IPS-NIHi7 (cell line): ENCODE measurements around the gene CAB39L.

ENCODE experiments used
- DNase-seq: peaks from one replicate; pipeline ENCODE4 v3.0.0; 2012; ENCODE audit warnings: mixed read lengths; ENCODE audit errors: extremely low spot score

CAB39L gene

GRCh38 chr13:49443704-49444523, at the start of gene CAB39L, which contains the start of gene SETDB2:
CAB39L (minus strand) TSS chr13:49444064; CDS start chr13:49382910, 61,154 bp downstream.
SETDB2 (plus strand) TSS chr13:49444274; CDS start chr13:49451894, 7,620 bp downstream.
- DNase-seq, result peak; percentile 97

- no peak for DNase-seq
These were observed 44.7 kb upstream of the CAB39L start for GRCh38 chr13:49488563-49488962.

DNA sequence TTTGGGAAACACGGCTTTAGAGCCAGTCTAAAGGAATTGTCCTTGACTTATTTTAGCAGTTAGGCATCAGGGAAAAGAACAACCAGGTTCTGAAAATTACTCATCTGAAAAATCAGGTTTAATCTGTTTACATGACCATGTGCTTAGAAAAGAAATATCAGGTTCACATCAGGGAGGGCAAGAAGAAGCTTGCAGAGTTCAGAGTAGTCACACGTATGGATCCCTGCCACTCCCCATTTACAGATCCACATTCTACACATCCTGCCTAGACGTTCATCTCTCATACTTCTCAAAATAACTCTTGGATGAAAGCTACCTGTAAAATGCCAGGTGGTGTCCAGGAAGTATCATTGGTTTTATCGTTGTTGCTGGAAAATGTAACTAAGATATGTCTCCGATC, 37.9 kb upstream of the CAB39L start:
- no peak for DNase-seq

- DNase-seq, result no peak
These were observed 32.7 kb upstream of the CAB39L start for GRCh38 chr13:49476529-49476928.

DNA sequence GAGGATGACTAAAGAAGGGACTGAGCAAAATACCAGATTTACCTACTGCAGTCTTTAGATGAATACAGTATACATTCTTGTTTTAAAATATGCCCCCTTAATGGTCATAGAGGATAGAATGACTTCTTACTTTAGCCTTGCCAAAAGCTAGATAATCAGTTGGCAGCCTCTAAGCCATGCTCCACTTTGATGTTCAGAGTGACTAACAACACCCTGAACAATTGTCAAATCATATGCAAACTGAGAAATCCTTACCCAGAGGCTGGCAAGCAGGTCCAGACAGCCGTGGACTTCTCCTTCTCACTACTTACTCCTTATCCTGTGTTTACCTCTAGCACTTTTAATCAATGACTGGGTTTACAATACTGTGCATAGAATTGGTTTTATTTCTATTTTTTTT, 28.3 kb upstream of the CAB39L start:
- DNase-seq, result no peak

DNA sequence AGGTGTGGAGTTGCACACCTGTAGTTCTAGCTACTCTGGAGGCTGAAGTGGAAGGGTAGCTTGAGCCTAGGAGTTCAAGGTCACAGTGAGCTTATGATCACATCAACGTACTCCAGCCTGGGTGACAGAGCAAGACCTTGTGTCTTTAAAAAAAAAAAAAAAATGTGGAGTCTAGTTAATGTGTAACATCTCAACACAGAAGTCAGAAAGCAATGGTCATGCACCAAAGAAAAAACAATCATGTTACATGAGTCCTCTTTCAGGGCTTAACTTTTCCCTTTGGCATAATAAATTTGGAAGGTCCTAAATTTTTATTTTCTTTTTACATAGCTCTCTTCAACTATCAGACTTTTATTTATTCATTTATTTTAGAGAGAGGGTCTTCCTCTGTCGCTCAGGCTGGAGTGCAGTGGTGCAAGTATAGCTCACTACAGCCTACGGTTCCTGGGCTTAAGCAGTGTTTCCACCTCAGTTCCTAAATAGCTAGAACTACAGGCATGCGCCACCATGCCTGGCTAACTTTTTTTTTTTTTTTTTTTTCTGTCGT, 22.5 kb upstream of the CAB39L start:
- DNase-seq, result no peak

DNA sequence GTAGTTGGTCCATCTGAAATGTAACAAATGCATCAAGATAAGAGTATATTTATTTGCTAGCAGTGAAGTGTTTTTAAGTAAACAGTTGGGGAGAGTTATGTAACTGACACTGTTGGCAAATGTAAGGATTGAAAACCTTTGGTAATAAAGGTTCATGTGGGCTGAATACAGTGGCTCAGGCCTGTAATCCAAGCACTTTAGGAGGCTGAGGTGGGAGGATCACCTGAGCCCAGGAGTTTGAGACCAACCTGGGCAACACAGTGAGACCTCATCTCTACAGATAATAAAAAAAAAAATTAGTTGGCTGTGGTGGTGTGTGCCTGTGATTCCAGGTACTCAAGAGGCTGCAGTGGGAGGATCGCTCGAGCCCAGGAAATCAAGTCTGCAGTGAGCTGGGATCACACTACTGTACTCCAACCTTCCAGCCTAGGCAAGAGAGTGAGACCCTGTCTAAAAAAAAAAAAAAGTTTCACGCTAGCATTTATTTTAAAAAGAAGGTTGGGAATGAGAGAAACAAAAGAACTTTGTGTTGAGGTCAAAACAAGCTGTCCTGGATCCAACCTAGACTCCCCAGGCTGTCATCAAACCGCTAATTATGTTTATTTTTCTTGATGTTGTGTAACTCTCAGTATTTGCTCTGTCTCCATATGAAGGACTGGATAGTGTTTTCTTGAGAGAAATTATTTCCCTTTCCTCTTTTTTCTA, 20.9 kb upstream of the CAB39L start:
- no peak for DNase-seq

DNA sequence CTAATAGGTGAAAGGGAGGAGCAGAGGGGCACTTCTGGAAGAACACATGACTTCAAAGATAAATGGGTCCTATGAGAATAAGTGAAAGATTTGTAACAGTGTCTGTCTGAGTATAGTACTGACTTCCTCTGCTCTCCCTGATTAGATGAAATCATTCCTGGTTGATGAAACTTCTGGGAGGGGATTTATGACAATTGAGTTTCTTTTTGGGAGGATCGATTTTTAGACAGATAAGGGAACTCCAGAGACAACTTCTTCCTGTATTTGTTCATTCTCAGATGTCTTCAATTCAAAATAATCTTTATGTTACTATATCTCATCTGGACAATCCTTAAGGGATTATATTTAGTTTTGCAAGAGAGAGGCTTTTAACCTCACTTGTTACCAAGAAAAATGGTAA, 20.2 kb upstream of the CAB39L start:
- DNase-seq, result no peak

GRCh38 chr13:49459580-49459979, 15.7 kb upstream of the CAB39L start:
- no peak for DNase-seq

DNA sequence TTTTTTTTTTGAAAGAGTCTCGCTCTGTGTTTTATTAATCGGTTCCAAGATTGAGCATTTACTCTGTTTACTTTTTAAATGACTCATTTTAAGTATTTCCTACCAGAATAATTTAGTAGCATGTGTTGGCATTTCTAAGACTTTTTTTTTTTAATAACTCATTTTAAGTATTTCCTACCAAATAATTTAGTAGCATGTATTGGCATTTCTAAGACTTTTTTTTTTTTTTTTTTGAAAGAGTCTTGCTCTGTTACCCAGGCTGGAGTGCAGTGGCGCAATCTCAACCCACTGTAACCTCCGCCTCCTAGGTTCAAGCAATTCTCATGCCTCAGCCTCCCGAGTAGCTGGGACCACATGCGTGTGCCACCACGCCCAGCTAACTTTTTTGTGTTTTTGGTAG, 13.4 kb upstream of the CAB39L start:
- no peak for DNase-seq

GRCh38 chr13:49456156-49456555, 12.3 kb upstream of the CAB39L start:
- no peak for DNase-seq

DNA sequence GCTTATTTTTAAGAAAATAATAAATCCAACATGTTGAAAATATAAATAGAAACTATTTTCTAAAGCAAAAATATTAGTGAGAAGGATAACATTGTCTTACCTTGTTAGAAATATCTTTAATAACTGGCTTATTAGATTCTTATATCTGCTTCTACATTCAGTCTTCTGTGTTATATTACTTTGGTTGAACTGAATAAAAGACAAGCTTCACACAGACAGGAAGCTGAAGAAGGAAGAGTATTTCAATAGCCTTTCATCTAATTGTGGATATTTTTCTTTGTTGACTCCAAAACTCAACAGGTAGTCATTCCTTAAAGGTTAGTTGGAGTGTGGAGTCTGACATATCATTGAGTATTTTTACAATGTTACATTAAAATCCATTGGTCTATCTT, 11.1 kb upstream of the CAB39L start:
- DNase-seq, result no peak

GRCh38 chr13:49454388-49455006, 10.6 kb upstream of the CAB39L start:
- DNase-seq, result no peak

DNA sequence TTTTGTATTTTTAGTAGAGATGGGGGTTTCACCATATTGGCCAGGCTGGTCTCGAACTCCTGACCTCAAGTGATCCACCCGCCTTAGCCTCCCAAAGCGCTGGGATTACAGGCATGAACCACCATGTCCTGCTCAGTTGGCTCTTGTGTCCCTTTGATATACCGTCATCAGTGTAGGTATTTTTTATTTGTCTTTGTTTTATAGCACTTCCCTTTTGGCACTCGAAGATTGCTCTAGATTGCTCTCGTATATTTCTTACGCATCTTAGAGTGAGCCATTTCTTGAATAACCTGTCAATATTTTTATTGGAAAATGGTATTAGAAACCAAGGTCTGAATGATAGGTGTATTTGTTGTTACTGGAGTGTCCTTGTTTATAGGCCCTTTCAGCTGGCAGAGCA, 9.6 kb upstream of the CAB39L start:
- no peak for DNase-seq

GRCh38 chr13:49452725-49453457, 9.0 kb upstream of the CAB39L start:
- no peak for DNase-seq

- DNase-seq, result no peak
These were observed 6.4 kb upstream of the CAB39L start for GRCh38 chr13:49450105-49450819.

DNA sequence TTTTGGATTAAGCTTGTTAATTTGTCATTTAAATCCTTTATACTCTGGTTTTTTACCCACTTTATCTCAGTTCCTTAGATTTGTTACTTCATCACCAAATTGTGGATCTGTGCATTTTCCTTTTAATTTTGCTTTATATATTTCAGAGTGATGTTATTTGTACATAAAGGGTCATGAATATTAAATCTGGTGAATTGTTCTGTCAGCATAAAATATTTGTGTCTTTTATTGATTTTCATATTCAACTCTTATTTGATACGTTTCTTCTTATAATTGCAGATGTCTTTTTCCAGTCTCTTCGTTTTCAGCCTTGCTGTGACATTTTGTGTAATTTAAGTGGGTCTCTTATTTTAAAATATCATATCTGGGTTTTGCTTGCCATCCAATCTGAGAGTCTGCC, 4.9 kb upstream of the CAB39L start:
- no peak for DNase-seq

- DNase-seq, result no peak
These were observed 2.6 kb upstream of the CAB39L start for GRCh38 chr13:49446473-49446872.

DNA sequence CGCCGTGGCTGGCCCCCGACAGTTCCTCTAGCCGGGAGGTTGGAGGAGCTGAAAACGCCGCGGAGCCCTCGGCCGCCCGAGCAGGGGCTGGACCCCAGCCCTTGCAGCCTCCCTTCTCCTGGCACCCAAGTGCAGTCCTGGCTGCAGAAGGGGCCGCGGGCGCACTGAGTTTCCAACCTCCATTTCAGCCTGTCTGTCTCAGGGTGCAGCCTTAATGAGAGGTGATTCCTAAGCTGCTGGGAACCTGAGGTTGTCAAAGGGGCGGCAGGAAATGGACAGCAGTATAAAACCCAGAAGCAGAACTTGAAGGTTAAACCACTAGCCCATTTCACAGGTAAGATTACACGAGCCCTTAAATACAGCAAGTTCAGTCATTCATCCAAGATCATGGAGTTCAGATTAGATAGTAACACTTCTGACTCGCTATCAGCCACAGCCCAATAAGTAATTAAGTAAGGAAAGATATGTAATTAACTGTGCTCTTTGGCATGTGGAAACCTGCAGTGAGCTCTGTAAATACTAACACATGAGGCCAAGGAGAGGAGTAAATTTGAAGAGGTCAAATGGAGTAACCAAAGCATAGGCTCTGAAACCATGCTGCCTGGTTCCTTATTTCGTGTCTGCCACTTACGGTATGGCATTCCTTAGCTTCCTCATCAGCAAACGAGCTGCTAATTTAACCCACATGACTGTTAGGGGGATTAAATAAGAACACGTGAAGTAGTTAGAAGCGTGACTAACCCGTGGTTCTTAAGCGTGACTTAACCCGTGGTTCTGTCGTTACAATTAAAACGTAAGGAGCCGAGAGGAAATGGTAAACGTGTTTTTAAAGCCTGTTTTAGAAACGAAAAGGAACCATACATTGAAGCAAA, 896 bp upstream of the CAB39L start:
- peak; percentile 22 for DNase-seq

- peak; percentile 36 for DNase-seq
These were observed 534 bp downstream of the CAB39L start for GRCh38 chr13:49443357-49443703.
